Ovary (tissue), 3 donors: ENCODE measurements around the gene MORN1.

Experiments used
- POLR2A ChIP-seq: fragments of 450-650 bp; IDR thresholded peaks from one replicate; pipeline ENCODE4 v1.6.1; 2017; ENCODE audit warnings: antibody characterized with exemption, mild to moderate bottlenecking, moderate library complexity
- TF ChIP-seq, protein P1 (sequence below), 3 donors: fragments of 450-650 bp in 2 of 3; fragments of 200-600 bp in 1 of 3; IDR thresholded peaks; one replicate each; pipeline versions ENCODE4 v1.5.1 to v1.8.0; 2016 to 2022; ENCODE audit warnings: antibody characterized with exemption in 3 of 3, mild to moderate bottlenecking in 1 of 3
- donor health status: DM: no; HTN: no; CAD: no.

DNA sequence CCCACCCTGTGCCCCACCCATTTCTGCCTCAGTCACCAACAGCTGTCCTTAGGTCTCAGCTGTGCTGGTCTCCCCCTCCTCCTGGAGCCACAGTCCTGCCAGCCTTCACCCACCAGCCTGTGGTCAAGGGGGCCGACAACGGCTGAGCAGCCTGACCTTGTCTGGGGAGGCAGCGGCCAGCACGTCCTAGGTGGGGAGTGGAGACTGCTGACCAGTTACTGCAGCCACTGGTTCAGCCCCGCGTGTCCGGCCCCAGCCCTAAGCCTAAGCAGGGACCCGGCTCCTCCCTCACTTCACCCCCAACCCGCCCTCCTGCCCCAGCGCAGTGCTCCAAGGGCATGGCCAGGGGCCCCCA, 79.2 kb downstream of the MORN1 start:
- TF ChIP-seq, protein P1, sequence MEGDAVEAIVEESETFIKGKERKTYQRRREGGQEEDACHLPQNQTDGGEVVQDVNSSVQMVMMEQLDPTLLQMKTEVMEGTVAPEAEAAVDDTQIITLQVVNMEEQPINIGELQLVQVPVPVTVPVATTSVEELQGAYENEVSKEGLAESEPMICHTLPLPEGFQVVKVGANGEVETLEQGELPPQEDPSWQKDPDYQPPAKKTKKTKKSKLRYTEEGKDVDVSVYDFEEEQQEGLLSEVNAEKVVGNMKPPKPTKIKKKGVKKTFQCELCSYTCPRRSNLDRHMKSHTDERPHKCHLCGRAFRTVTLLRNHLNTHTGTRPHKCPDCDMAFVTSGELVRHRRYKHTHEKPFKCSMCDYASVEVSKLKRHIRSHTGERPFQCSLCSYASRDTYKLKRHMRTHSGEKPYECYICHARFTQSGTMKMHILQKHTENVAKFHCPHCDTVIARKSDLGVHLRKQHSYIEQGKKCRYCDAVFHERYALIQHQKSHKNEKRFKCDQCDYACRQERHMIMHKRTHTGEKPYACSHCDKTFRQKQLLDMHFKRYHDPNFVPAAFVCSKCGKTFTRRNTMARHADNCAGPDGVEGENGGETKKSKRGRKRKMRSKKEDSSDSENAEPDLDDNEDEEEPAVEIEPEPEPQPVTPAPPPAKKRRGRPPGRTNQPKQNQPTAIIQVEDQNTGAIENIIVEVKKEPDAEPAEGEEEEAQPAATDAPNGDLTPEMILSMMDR (IDR thresholded peaks at IDR 0.05) = no peak
- TF ChIP-seq POLR2A = no peak
